Ammon's horn (tissue), 1 donor: ENCODE measurements around the gene KLHL26.
A peak's percentile ranks its signal among the peaks of the same experiment; 100 is the strongest.

ENCODE experiments used
- DNase-seq: peaks from one replicate; pipeline ENCODE4 v3.0.0-alpha.2; 2016; ENCODE audit warnings: low spot score

KLHL26 gene

GRCh38 chr19:18683109-18683957 lies 46.5 kb downstream of the KLHL26 start, which contains the start of gene CRTC1:
CRTC1 (plus strand) TSS chr19:18683680; CDS start chr19:18683703, 23 bp downstream.
- DNase-seq = peak; percentile 80

GRCh38 chr19:18683958-18684641 lies 47.3 kb downstream of the KLHL26 start:
- no peak for DNase-seq

GRCh38 chr19:18684642-18684993 lies 47.8 kb downstream of the KLHL26 start:
- no peak for DNase-seq

DNA sequence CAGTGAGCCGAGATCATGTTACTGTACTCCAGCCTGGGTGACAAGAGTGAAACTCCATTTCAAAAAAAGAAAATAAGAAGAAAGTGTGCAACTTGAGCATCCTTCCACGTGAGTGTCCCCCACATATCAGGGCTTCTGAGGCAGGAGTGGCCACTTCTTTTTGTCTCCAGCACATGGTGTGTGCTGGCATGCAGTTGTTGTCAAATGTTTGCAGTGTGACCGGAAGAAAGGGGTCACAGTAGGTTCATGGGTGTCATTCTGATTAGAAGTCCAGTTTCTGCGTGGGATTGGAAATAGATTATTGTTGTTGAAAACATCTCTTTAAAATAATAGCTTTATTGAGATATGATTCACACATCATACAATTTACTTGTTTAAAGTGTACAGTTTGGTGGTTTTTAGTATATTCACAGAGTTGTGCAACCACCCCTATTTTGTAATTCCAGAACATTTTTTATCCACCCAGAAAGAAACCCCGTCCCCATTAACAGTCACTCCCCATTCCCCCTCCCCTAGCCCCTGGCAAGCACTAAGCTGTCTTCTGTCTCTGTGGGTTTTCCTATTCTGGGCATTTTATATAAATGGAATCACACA lies 48.9 kb downstream of the KLHL26 start:
- DNase-seq = no peak

GRCh38 chr19:18687740-18688465 lies 51.1 kb downstream of the KLHL26 start:
- no peak for DNase-seq

GRCh38 chr19:18696023-18696422 lies 59.2 kb downstream of the KLHL26 start:
- no peak for DNase-seq

DNA sequence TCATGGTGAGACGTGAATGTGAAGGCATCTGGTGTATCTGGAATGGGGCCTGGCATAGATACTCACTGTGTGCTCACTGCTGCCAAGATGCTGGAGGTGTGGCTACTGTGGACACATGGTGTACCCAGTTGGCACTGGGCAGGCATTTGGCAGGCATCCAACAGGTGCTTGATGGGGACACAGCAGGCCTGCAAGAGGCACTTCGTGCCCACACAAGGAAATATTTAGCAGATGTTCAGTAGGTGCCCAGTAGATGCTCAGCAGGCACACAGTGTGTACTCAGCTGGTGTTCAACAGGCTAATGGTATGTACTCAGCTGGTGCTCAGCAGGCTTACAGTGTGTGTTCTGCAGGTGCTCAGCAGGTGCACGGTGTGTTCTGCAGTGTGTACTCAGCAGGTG lies 60.9 kb downstream of the KLHL26 start:
- no peak for DNase-seq

DNA sequence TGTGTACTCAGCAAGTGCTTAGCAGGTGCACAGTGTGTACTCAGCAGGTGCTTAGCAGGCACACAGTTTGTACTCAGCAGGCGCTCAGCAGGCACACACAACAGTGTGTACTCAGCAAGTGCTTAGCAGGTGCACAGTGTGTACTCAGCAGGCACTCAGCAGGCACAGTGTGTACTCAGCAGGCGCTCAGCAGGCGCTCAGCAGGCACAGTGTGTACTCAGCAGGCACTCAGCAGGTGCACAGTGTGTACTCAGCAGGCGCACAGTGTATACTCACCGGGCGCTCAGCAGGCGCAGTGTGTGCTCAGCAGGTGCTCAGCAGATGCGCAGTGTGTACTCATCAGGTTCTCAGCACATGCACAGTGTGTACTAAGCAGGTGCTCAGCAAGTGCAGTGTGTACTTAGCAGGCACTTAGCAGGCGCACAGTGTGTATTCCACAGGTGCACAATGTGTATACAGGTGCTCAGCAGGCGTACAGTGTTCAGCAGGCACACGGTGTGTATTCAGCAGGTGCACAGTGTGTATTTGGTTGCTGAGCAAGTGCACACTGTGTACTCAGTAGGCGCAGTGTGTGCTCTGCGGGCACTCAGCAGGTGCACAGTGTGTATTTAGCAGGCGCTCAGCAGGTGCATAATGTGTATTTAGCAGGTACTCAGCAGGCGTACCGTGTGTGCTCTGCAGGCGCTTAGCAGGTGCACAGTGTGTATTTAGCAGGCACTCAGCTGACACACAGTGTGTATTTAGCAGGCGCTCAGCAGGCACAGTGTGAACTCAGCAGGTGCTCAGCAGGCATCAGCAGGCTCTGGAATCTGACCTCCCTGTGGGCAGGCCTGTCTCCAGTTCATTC lies 61.7 kb downstream of the KLHL26 start:
- DNase-seq = no peak

- DNase-seq = no peak
Measured at GRCh38 chr19:18699403-18700054, 62.7 kb downstream of the KLHL26 start.

- peak; percentile 62 for DNase-seq
Measured at GRCh38 chr19:18700501-18701249, 63.8 kb downstream of the KLHL26 start.

- DNase-seq = no peak
Measured at GRCh38 chr19:18701250-18701608, 64.4 kb downstream of the KLHL26 start.

GRCh38 chr19:18704054-18704453 lies 67.2 kb downstream of the KLHL26 start:
- DNase-seq = no peak

GRCh38 chr19:18704971-18705370 lies 68.1 kb downstream of the KLHL26 start:
- DNase-seq = no peak

- DNase-seq = no peak
Measured at GRCh38 chr19:18708452-18709231, 71.8 kb downstream of the KLHL26 start.

- DNase-seq = no peak
Measured at GRCh38 chr19:18709546-18709945, 72.7 kb downstream of the KLHL26 start.

DNA sequence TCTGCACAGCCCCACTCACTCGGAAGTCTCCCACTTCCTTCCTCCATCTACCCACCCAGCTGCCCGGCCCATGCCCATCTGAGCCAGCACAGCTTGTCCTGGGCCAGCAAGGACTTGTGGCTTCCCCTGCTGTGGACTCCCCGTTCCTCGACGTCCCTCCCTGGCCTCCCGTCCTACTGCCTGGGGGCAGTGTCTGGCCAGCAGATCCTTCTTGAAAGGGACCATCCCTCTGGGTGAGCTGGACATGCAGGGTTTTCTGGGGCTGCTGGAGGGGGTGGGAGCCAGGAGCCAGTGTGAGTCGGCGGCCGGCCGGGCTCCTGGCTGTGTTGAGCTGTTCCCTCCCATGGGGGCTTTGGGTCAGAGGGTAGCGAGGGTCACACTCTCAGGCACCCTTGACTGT lies 73.4 kb downstream of the KLHL26 start:
- DNase-seq = no peak

DNA sequence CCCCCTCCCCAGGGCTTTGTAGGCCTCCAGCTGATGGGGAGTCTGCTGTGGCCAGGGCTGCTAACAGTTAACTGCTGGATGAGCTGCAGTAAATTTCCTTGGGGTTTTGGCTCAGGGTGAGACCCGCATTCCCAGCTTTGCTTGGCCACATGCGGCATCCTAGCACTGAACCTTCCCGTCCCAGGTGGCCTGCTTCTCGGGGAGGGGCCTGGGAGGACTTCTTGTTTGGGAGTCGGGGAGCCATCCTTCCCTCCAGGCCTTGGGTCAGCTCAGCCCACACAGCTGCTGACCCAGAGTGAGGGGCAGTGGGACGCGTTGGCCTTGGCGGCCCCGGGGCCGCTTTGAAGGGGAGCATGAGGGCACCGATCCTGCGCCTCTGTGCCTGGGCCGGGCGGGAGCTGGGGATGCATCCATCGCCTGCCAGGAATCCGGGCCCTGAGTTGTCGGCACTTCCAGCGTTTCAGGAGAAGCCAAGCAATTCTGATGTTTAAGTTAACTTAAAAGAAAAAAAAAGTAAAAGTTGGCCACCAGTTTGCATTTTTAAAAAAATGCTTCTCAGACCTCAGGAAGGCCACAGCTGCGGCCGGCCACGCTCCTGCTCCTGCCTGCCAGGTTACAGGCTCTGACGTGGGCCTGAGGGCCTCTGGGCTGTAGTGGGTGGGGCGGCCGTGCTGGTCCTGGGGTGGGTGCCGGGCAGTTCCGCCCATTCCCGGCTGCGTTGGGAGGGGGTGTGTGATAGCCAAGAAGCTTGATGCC lies 74.3 kb downstream of the KLHL26 start:
- DNase-seq = no peak

- DNase-seq = no peak
Measured at GRCh38 chr19:18711893-18712292, 75.1 kb downstream of the KLHL26 start.

- no peak for DNase-seq
Measured at GRCh38 chr19:18712981-18713380, 76.2 kb downstream of the KLHL26 start.
